H9 (cell line): ENCODE measurements around the gene GPR35. TPM values are rescaled to one million over a fixed set of nuclear protein-coding genes. Genes with fewer than 3 reads are reported as not detected.

ENCODE experiments used
- DNase-seq: peaks from one replicate; pipeline ENCODE4 v3.0.0-alpha.2; 2017
- H2AFZ ChIP-seq: one replicate; pipeline ENCODE4 v1.6.1; 2013; ENCODE audit warnings: mild to moderate bottlenecking, low read length, control low read depth, moderate library complexity
- H2AK5ac ChIP-seq: 2 replicates; pipeline ENCODE4 v1.6.1; 2013; ENCODE audit warnings: low read length, control low read depth, mixed read lengths; ENCODE audit not compliant: insufficient read length
- H2BK120ac ChIP-seq: one replicate; pipeline ENCODE4 v1.6.1; 2013; ENCODE audit warnings: low read depth, mild to moderate bottlenecking, low read length, control low read depth, inconsistent platforms; ENCODE audit not compliant: poor library complexity, severe bottlenecking
- H2BK12ac ChIP-seq: 2 replicates; pipeline ENCODE4 v1.6.1; 2013; ENCODE audit warnings: low read length, control low read depth, mixed read lengths, low read depth; ENCODE audit not compliant: insufficient read length
- H2BK15ac ChIP-seq: 2 replicates; pipeline ENCODE4 v1.6.1; 2013; ENCODE audit warnings: low read depth, low read length, control low read depth
- H2BK20ac ChIP-seq: one replicate; pipeline ENCODE4 v1.6.1; 2013; ENCODE audit warnings: low read depth, mild to moderate bottlenecking, low read length, control low read depth, inconsistent platforms; ENCODE audit not compliant: poor library complexity, severe bottlenecking
- H2BK5ac ChIP-seq: 2 replicates; pipeline ENCODE4 v1.6.1; 2013; ENCODE audit warnings: low read length, control low read depth, mixed read lengths; ENCODE audit not compliant: insufficient read length
- H3K14ac ChIP-seq: 2 replicates; pipeline ENCODE4 v1.6.1; 2013; ENCODE audit warnings: low read length, control low read depth; ENCODE audit not compliant: insufficient read depth
- H3K18ac ChIP-seq: 2 replicates; pipeline ENCODE4 v1.6.1; 2013; ENCODE audit warnings: low read depth, mild to moderate bottlenecking, mixed read lengths, low read length, control low read depth; ENCODE audit not compliant: insufficient read length
- H3K23ac ChIP-seq: 2 replicates; pipeline ENCODE4 v1.6.1; 2013; ENCODE audit warnings: low read length, control low read depth, mixed read lengths, low read depth; ENCODE audit not compliant: insufficient read length
- H3K23me2 ChIP-seq: 2 replicates; pipeline ENCODE4 v1.6.1; 2013; ENCODE audit warnings: low read depth, mild to moderate bottlenecking, mixed read lengths, low read length, control low read depth; ENCODE audit not compliant: insufficient read length, poor library complexity, severe bottlenecking
- H3K27ac ChIP-seq: 2 replicates; pipeline ENCODE4 v1.5.1; 2013; ENCODE audit warnings: low read length, control low read depth, mixed read lengths, low read depth; ENCODE audit not compliant: insufficient read length
- H3K27me3 ChIP-seq: 2 replicates; pipeline ENCODE4 v1.6.1; 2013; ENCODE audit warnings: low read length, control low read depth, inconsistent platforms; ENCODE audit not compliant: insufficient read depth
- H3K4ac ChIP-seq: 2 replicates; pipeline ENCODE4 v1.6.1; 2013; ENCODE audit warnings: low read depth, mild to moderate bottlenecking, control low read depth, inconsistent platforms, low read length, moderate library complexity
- H3K4me1 ChIP-seq: 2 replicates; pipeline ENCODE4 v1.6.1; 2013; ENCODE audit warnings: low read length, control low read depth, inconsistent platforms; ENCODE audit not compliant: insufficient read depth
- H3K4me2 ChIP-seq: 2 replicates; pipeline ENCODE4 v1.6.1; 2013; ENCODE audit warnings: low read length, control low read depth, mixed read lengths; ENCODE audit not compliant: insufficient read length, insufficient read depth
- H3K56ac ChIP-seq: 2 replicates; pipeline ENCODE4 v1.6.1; 2013; ENCODE audit warnings: low read depth, mild to moderate bottlenecking, mixed read lengths, low read length, control low read depth; ENCODE audit not compliant: insufficient read length
- H3K79me1 ChIP-seq: 2 replicates; pipeline ENCODE4 v1.6.1; 2013; ENCODE audit warnings: low read depth, mild to moderate bottlenecking, moderate library complexity, low read length, control low read depth, inconsistent platforms; ENCODE audit not compliant: insufficient read depth, poor library complexity, severe bottlenecking
- H3K79me2 ChIP-seq: 2 replicates; pipeline ENCODE4 v1.6.1; 2013; ENCODE audit warnings: low read length, control low read depth, inconsistent platforms; ENCODE audit not compliant: insufficient read depth
- H3K9ac ChIP-seq: 2 replicates; pipeline ENCODE4 v1.6.1; 2013; ENCODE audit warnings: low read length, control low read depth, mixed read lengths; ENCODE audit not compliant: insufficient read length; ENCODE audit errors: extremely low read depth
- H3K9me3 ChIP-seq: one replicate; pipeline ENCODE4 v1.6.1; 2013; ENCODE audit warnings: low read depth, low read length, inconsistent platforms; ENCODE audit not compliant: control insufficient read depth
- H3T11ph ChIP-seq: one replicate; pipeline ENCODE4 v1.6.1; 2013; ENCODE audit warnings: mild to moderate bottlenecking, low read length, control low read depth, inconsistent platforms
- H4K20me1 ChIP-seq: one replicate; pipeline ENCODE4 v1.6.1; 2013; ENCODE audit not compliant: control insufficient read depth, insufficient read length, insufficient read depth
- H4K5ac ChIP-seq: 2 replicates; pipeline ENCODE4 v1.6.1; 2013; ENCODE audit warnings: low read depth, mild to moderate bottlenecking, mixed read lengths, low read length, control low read depth; ENCODE audit not compliant: insufficient read length
- H4K8ac ChIP-seq: replicated peaks from 2 replicates; pipeline ENCODE4 v1.6.1; 2013; ENCODE audit warnings: low read length, control low read depth, mixed read lengths, low read depth; ENCODE audit not compliant: insufficient read length
- H4K91ac ChIP-seq: 2 replicates; pipeline ENCODE4 v1.6.1; 2013; ENCODE audit warnings: low read depth, mild to moderate bottlenecking, moderate library complexity, mixed read lengths, low read length, control low read depth; ENCODE audit not compliant: insufficient read length
- H3K27ac Mint-ChIP-seq, 3 experiments: 2 replicates in 2 of 3; 3 replicates in 1 of 3; pipeline ENCODE4 v1.8.0; 2020 to 2021; ENCODE audit warnings: mixed read lengths in 3 of 3, mild to moderate bottlenecking in 1 of 3, moderate library complexity in 1 of 3
- H3K27me3 Mint-ChIP-seq: 2 replicates; pipeline ENCODE4 v1.8.0; 2021; ENCODE audit warnings: low read depth, mild to moderate bottlenecking, moderate library complexity, mixed read lengths
- H3K36me3 Mint-ChIP-seq, 3 experiments: 2 replicates in 2 of 3; 3 replicates in 1 of 3; pipeline ENCODE4 v1.8.0; 2020 to 2021; ENCODE audit warnings: low read depth in 3 of 3, mixed read lengths in 3 of 3; ENCODE audit not compliant: insufficient read depth in 1 of 3
- H3K4me1 Mint-ChIP-seq, 2 experiments: 2 replicates each; pipeline ENCODE4 v1.8.0; 2020; ENCODE audit warnings: mixed read lengths in 2 of 2
- H3K4me3 Mint-ChIP-seq, 2 experiments: 2 replicates in 1 of 2; 3 replicates in 1 of 2; pipeline ENCODE4 v1.8.0; 2020 to 2021; ENCODE audit warnings: mild to moderate bottlenecking in 2 of 2, mixed read lengths in 2 of 2, moderate library complexity in 1 of 2
- H3K9me3 Mint-ChIP-seq, 2 experiments: 2 replicates in 1 of 2; 3 replicates in 1 of 2; pipeline ENCODE4 v1.8.0; 2020; ENCODE audit warnings: mild to moderate bottlenecking in 2 of 2, mixed read lengths in 2 of 2, moderate library complexity in 1 of 2
- WGBS: extraction: QIAGEN DNeasy Blood & Tissue Kit; methylation state at CpG from one replicate; pipeline ENCODE4 v1.1.7; 2013; ENCODE audit warnings: missing lambda C conversion rate, low lambda C conversion rate, mixed read lengths; ENCODE audit not compliant: insufficient read length; ENCODE audit errors: extremely low coverage; 5-methylcytosine and 5-hydroxymethylcytosine counted together
- total RNA-seq: library from RNA; stranded (reverse); gene quantifications from 2 replicates; pipeline ENCODE4 v1.2.1, GENCODE V29; 2021
- TF ChIP-seq, protein P1 (sequence below): fragments of 200-600 bp; sonication (generic); conservative IDR thresholded peaks from 3 replicates; pipeline ENCODE4 v1.8.0; 2021; ENCODE audit warnings: antibody characterized with exemption, mild to moderate bottlenecking

The GPR35 gene
- total RNA-seq, 1 experiment from 2014 or later = 1.4 TPM

- H3K79me1 ChIP-seq = no peaks in the 10 kb centered on the region
- H3K23ac ChIP-seq = no peak overlapping the region
- H3K27ac ChIP-seq = no peak overlapping the region
- no peaks in the 10 kb centered on the region for H3K9me3 ChIP-seq
- H2AK5ac ChIP-seq = no peak overlapping the region
- no peak overlapping the region for H3K4me2 ChIP-seq
- no peak for DNase-seq
- no peak overlapping the region for H3K4me3 Mint-ChIP-seq
- no peak overlapping the region for H3K14ac ChIP-seq
- no peak overlapping the region for H2BK120ac ChIP-seq
- H4K5ac ChIP-seq = no peak overlapping the region
- H2BK5ac ChIP-seq = no peak overlapping the region
- no peak overlapping the region for H3K4ac ChIP-seq
- peaks cover under 1 to 8% of the 10 kb centered on the region in 2 experiments; a peak in 4 of 5 replicates for H3K9me3 Mint-ChIP-seq
- TF ChIP-seq, protein P1, sequence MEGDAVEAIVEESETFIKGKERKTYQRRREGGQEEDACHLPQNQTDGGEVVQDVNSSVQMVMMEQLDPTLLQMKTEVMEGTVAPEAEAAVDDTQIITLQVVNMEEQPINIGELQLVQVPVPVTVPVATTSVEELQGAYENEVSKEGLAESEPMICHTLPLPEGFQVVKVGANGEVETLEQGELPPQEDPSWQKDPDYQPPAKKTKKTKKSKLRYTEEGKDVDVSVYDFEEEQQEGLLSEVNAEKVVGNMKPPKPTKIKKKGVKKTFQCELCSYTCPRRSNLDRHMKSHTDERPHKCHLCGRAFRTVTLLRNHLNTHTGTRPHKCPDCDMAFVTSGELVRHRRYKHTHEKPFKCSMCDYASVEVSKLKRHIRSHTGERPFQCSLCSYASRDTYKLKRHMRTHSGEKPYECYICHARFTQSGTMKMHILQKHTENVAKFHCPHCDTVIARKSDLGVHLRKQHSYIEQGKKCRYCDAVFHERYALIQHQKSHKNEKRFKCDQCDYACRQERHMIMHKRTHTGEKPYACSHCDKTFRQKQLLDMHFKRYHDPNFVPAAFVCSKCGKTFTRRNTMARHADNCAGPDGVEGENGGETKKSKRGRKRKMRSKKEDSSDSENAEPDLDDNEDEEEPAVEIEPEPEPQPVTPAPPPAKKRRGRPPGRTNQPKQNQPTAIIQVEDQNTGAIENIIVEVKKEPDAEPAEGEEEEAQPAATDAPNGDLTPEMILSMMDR = no peak
- no peak overlapping the region for H3K56ac ChIP-seq
- no peaks in the 10 kb centered on the region; the same call in 1 of the 2 replicates for H3K27me3 ChIP-seq
- H2BK20ac ChIP-seq = no peak overlapping the region
- no peak overlapping the region for H3T11ph ChIP-seq
- H4K91ac ChIP-seq = no peak overlapping the region
- peaks cover 38% of the 10 kb centered on the region for H3K27me3 Mint-ChIP-seq
- no peak overlapping the region for H2AFZ ChIP-seq
- WGBS = no CpG with 5 or more reads among the region's 36 CpGs
- no peaks in the 10 kb centered on the region for H3K4me1 ChIP-seq
- no peak overlapping the region for H3K18ac ChIP-seq
- H3K23me2 ChIP-seq = no peaks in the 10 kb centered on the region
- H3K79me2 ChIP-seq = no peaks in the 10 kb centered on the region
- H3K4me1 Mint-ChIP-seq = peaks cover 0 to 3% of the 10 kb centered on the region in 2 experiments; a peak in 1 of 4 replicates
- no peaks in the 10 kb centered on the region for H4K20me1 ChIP-seq
- no peaks in the 10 kb centered on the region; a peak in 1 of 7 replicates for H3K36me3 Mint-ChIP-seq
- no peak overlapping the region for H3K9ac ChIP-seq
- H4K8ac ChIP-seq = no peak overlapping the region
- no peak overlapping the region for H2BK15ac ChIP-seq
- no peak overlapping the region for H3K27ac Mint-ChIP-seq
- H2BK12ac ChIP-seq = no peak overlapping the region
These were observed 17.0 kb downstream of the GPR35 start for GRCh38 chr2:240642061-240642805.
